ENCODE results near the gene HRG.

Gene HRG

GRCh38 chr3:186639778-186640472 lies 25.9 kb upstream of the HRG start, which contains the start of gene FETUB:
TSS of gene FETUB (plus strand) at chr3:186640399. CDS start at chr3:186640461, 62 bp downstream.
- DNase-seq: no peak

GRCh38 chr3:186640473-186640818 lies 25.4 kb upstream of the HRG start:
- DNase-seq: no peak

GRCh38 chr3:186640929-186641328 lies 24.9 kb upstream of the HRG start:
- no peak for DNase-seq

DNA sequence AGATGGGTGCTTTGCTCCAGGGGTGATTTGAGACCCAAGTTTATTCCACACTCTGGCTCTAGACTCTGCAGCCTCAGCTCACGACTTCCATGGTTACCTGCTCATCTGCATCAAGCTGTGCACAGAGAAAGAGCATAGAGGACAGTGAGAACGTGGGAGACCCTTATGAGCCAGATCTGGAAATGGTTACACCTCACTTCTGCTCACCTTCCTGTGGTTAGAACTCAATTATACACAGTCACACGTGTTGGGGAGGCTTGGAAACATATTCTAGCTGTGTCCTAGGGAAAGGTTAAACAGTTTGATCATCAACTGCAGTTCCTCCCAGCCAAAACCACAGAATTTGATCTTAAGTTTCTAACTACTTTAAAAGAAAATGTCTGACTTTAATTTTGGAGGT lies 23.8 kb upstream of the HRG start:
- no peak for DNase-seq

GRCh38 chr3:186643493-186643892 lies 22.3 kb upstream of the HRG start:
- DNase-seq: no peak

GRCh38 chr3:186644683-186645082 lies 21.1 kb upstream of the HRG start:
- no peak for DNase-seq

DNA sequence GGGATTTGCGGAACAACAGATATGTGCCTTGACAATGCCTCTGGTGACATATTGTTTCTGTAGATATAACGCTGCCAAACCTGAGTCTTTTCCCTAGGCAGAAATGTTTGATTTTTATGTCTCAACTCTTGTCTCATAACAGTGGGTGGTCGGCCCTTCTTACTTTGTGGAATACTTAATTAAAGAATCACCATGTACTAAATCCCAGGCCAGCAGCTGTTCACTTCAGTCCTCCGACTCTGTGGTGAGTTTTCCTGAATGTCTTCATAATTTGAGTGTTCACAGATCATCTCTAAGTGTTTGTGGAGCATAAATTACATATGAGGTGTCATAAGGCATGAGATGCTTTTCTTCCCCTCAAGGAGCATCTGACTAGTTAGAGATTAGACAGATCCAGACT lies 19.7 kb upstream of the HRG start:
- DNase-seq: no peak

- DNase-seq: no peak
These were observed 19.0 kb upstream of the HRG start for GRCh38 chr3:186646841-186647240.

- no peak for DNase-seq
These were observed 17.0 kb upstream of the HRG start for GRCh38 chr3:186648851-186649250.

DNA sequence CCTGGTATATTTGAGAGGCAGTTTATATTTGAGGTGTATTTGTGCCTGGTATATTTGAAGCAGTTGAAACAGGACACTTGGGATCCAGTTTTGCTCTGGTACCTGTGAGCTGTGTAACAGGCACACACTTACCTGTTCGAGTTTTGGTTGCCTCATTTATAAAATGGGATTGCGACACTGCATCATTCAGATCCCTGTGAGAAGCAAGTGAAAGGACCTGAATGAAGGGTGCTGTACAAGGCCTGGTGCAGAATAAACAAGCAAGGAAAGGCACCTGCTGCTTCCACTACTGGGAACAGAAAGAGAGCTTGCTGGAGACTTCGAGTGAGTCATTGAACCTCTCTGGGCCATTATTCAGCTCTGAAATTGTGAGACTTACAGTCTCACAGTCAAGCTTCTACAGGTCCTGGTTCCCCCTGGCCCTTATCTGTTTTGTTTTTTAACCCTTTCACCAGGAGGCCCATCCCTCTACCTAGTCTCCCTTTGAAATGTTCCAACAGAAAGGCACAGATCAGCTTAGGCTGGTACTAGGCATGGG lies 14.1 kb upstream of the HRG start:
- DNase-seq: no peak

DNA sequence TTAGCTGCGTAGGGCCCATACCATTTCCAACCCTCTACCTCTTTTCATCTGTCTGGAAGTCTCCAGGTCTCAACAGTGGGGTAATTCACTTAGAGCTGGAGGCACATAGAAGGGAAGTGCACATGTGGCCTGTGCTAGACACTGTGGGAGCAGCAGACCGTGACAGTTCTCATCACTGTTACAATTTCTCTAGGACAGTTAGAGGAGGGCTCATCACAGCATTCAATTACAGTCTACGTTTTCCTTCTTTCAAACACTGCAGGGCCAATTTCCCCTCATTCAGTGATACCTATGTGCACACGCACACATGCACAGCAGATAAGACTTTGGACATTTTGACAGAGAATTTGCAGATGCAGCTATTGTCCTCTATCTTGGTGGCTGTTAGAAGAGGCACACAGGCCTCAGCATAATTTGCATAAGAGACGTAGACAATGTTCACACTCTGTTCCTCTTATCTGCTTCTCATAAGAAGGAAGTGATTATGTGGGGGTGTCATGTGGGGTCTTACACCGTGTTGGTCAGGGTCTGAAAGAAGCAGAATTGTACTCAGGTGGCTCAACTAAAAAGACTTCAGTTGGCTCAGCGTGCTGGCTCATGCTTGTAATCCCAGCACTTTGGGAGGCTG lies 12.6 kb upstream of the HRG start:
- DNase-seq: no peak

GRCh38 chr3:186653984-186654383 lies 11.8 kb upstream of the HRG start:
- DNase-seq: no peak

DNA sequence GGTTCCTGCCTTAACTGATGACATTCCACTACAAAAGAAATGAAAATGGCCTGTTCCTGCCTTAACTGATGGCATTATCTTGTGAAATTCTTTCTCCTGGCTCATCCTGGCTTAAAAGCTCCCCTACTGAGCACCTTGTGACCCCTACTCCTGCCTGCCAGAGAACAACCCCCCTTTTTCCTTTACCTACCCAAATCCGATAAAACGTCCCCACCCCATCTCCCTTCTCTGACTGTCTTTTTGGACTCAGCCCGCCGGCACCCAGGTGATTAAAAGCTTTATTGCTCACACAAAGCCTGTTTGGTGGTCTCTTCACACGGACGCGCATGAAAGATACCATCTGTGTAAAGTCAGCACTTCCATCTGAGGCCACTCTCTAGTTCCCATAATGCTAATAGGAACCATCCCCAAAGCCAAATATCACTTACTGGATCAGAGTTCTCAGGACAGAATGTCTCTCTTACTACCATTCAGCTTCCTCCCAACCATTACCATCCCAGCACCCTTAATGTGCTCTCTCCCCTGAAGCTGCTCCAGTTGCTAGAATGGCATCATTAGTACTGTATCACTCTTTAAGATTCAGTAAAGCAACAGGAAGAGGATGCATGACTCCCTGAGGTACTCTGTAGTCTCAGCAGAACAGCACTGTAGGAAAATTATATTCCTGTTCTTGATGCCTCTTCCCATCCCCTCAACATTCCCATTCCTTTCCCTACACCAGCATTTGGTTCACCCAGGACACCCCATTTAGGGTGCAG lies 2.3 kb upstream of the HRG start:
- DNase-seq: no peak

GRCh38 chr3:186664119-186664495 lies 1.7 kb upstream of the HRG start:
- DNase-seq: no peak

DNA sequence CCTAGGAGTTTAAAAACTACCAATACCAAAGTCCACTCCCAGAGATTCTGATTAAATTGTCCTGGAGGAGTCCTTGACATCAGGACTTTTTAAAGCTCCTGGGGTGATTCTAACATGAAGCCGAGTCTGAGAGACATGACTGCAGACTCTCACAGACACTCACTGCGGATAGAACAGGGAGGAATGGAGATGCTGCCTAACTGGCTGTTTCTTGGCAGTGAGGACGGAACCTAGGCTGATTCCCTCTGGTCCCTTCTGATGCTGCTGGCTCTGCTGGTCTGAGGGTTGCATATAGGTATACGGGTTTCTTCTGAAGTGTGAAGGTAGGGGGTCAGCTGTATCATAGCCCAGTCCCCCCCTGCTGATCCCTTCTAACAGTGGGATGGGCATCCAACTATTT lies 1.3 kb upstream of the HRG start:
- DNase-seq: no peak

DNA sequence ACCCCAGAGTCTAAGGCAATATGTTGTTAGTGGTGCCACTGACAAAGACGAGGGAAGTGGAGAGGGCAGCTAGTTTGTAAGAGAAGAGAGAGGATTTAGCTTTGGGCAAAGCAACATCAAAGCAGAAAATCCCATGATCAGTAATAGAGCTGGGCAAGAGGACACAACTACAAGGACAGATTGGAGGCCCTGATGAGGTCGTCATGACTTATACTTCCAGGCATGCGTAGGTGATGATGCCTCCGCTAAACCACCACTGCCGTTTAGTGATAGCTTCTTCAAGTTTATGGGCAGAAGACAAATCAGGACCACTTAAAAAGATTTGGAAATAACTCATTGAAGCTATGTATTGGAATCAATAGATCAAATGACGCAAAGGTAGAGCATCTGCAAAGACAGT lies 2.6 kb downstream of the HRG start:
- DNase-seq: no peak

GRCh38 chr3:186669378-186670084 lies 3.7 kb downstream of the HRG start:
- DNase-seq: no peak

- DNase-seq: no peak
These were observed 4.3 kb downstream of the HRG start for GRCh38 chr3:186670155-186670554.

GRCh38 chr3:186671051-186671450 lies 5.2 kb downstream of the HRG start:
- DNase-seq: no peak

- DNase-seq: no peak
These were observed 12.8 kb downstream of the HRG start for GRCh38 chr3:186678604-186679003.

- DNase-seq: no peak
These were observed 13.3 kb downstream of the HRG start for GRCh38 chr3:186679151-186679550.

GRCh38 chr3:186680869-186681268 lies 15.1 kb downstream of the HRG start:
- no peak for DNase-seq

DNA sequence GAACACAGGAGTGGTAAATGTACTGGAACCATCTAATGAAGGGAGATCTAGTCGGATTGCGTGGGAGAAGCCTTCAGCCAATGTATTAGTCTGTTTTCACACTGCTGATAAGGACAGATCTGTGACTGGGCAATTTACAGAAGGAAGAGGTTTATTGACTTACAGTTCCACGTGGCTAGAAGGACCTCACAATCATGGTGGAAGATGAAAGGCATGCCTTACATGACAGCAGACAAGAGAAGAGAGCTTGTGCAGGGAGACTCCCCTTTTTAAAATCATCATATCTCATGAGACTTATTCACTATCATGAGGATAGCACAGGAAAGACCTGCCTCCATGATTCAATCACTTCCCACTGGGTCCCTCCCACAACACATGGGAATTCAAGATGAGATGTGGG lies 17.0 kb downstream of the HRG start:
- no peak for DNase-seq

All from NCI-H1930 (cell line).